Left lung (tissue), 10 donors: Measurements from ENCODE around the gene ATXN1. TPM values are rescaled to one million over a fixed set of nuclear protein-coding genes. Genes with fewer than 3 reads are reported as not detected.

Experiments used
- ATAC-seq: fragments of 200-7000 bp; cut with Tn5 transposase; one replicate; pipeline ENCODE4 v1.9.1; 2020; ENCODE audit warnings: moderate library complexity
- DNase-seq, 4 donors: peaks; one replicate each; pipeline ENCODE4 v3.0.0-alpha.2; 2013 to 2020
- H3K27ac ChIP-seq, 2 donors: fragments of 200-600 bp; sonication (generic) in 1 of 2; one replicate each; pipeline versions ENCODE4 v1.5.0 to v1.8.0; 2020 to 2021
- H3K27me3 ChIP-seq, 2 donors: fragments of 200-600 bp; sonication (generic) in 1 of 2; one replicate each; pipeline versions ENCODE4 v1.5.0 to v1.8.0; 2020 to 2021
- H3K36me3 ChIP-seq, 2 donors: fragments of 200-600 bp; sonication (generic) in 1 of 2; one replicate each; pipeline versions ENCODE4 v1.5.0 to v1.8.0; 2020 to 2021
- H3K4me1 ChIP-seq, 2 donors: fragments of 200-600 bp; one replicate each; pipeline ENCODE4 v1.8.0; 2021
- H3K4me3 ChIP-seq, 2 donors: fragments of 200-600 bp; sonication (generic) in 1 of 2; one replicate each; pipeline versions ENCODE4 v1.5.0 to v1.8.0; 2020 to 2021; ENCODE audit warnings: mild to moderate bottlenecking in 1 of 2
- H3K9me3 ChIP-seq, 2 donors: fragments of 200-600 bp; sonication (generic) in 1 of 2; one replicate each; pipeline versions ENCODE4 v1.5.0 to v1.8.0; 2020 to 2021
- intact Hi-C, 2 donors: fragments of 100-400 bp; cut with DNase I; formaldehyde crosslinking; loops; one replicate each; pipeline versions ENCODE4 v1.11.2 to v1.14.2; 2022
- polyA plus RNA-seq, 6 donors: library from polyadenylated mRNA; unstranded; fragments of 120-200 nt; gene quantifications; one replicate each; pipeline ENCODE4 v1.2.1, GENCODE V29; 2013; ENCODE audit not compliant: insufficient read length in 6 of 6
- total RNA-seq, 2 donors: library from RNA; stranded (reverse); fragmentation: NEBNext Ultra II Directional; extraction: Animal tissue kit (Norgen Biotek cat#: 25700); gene quantifications; one replicate each; pipeline ENCODE4 v1.2.1, GENCODE V29; 2021
- TF ChIP-seq, protein P1 (sequence below), 2 donors: fragments of 200-600 bp; sonication (generic) in 1 of 2; IDR thresholded peaks; one replicate each; pipeline versions ENCODE4 v1.5.0 to v1.8.0; 2021; ENCODE audit warnings: antibody characterized with exemption in 2 of 2
- donor health status: DM: no; HTN: yes; CAD: no.
- donor health status: DM: no; HTN: no; CAD: no.

ATXN1 gene
- total and polyA plus RNA-seq, 8 donors: 23.3 to 67.4 (median 27.3) TPM

DNA sequence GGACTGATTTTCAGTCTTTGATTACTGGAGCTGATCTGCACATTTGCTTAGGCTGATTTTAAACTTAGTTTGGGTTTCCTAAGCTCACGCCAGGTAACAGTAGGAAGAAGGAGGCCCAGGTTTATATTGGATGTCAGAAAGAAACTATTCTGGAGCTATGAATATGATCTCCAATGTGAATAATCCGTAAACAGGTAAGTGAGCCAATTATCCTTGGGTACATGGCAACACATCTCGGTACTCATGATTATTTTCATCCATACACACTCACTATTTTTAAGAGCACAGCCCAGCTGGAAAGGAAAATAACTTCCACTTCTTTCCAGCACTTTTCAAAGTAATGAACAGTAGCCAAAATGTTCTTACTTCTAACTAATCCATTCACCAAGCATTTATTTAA, 7.0 kb downstream of the ATXN1 start:
- Histone ChIP-seq H3K27ac (peak overlapping the region in 1 of 2 donors; percentile 19), H3K9me3 (no peaks in the 10 kb centered on the region), H3K27me3 (no peaks in the 10 kb centered on the region), H3K4me3 (no peak overlapping the region), H3K36me3 (peaks cover 0 to 6% of the 10 kb centered on the region in 2 donors), H3K4me1 (peaks cover 17 to 95% of the 10 kb centered on the region in 2 donors)
- intact Hi-C loops: no loop called here
- ATAC-seq (no peak), DNase-seq (no peak)
- TF ChIP-seq, protein P1, sequence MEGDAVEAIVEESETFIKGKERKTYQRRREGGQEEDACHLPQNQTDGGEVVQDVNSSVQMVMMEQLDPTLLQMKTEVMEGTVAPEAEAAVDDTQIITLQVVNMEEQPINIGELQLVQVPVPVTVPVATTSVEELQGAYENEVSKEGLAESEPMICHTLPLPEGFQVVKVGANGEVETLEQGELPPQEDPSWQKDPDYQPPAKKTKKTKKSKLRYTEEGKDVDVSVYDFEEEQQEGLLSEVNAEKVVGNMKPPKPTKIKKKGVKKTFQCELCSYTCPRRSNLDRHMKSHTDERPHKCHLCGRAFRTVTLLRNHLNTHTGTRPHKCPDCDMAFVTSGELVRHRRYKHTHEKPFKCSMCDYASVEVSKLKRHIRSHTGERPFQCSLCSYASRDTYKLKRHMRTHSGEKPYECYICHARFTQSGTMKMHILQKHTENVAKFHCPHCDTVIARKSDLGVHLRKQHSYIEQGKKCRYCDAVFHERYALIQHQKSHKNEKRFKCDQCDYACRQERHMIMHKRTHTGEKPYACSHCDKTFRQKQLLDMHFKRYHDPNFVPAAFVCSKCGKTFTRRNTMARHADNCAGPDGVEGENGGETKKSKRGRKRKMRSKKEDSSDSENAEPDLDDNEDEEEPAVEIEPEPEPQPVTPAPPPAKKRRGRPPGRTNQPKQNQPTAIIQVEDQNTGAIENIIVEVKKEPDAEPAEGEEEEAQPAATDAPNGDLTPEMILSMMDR (IDR thresholded peaks at IDR 0.05): no peak

DNA sequence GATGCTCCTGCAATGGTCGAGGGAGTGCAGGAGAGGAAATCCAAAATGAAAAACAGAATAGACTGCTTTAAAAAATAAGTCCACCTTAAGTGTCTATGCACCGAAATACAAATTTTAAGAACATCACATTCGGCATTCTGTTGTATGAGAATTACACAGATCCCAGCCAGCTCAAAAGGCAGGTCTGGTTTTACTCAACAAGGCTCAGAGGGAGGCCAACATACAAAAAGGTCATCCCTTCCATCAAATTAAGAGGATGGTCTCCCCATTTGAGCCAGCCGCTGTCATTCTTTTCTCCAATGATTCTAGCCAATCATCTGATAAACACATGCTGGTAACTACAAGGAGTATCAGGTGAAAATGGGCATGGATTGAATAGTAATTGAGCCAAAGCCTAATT, 7.9 kb downstream of the ATXN1 start:
- Histone ChIP-seq H3K4me3 (no peak overlapping the region), H3K4me1 (peaks cover 9 to 91% of the 10 kb centered on the region in 2 donors), H3K36me3 (peaks cover 0 to 8% of the 10 kb centered on the region in 2 donors), H3K27me3 (no peaks in the 10 kb centered on the region), H3K9me3 (no peaks in the 10 kb centered on the region), H3K27ac (peak overlapping the region in 1 of 2 donors; percentile 82)
- TF ChIP-seq, protein P1 (IDR thresholded peaks at IDR 0.05): no peak
- ATAC-seq (no peak), DNase-seq (no peak)
- intact Hi-C loops: no loop called here

DNA sequence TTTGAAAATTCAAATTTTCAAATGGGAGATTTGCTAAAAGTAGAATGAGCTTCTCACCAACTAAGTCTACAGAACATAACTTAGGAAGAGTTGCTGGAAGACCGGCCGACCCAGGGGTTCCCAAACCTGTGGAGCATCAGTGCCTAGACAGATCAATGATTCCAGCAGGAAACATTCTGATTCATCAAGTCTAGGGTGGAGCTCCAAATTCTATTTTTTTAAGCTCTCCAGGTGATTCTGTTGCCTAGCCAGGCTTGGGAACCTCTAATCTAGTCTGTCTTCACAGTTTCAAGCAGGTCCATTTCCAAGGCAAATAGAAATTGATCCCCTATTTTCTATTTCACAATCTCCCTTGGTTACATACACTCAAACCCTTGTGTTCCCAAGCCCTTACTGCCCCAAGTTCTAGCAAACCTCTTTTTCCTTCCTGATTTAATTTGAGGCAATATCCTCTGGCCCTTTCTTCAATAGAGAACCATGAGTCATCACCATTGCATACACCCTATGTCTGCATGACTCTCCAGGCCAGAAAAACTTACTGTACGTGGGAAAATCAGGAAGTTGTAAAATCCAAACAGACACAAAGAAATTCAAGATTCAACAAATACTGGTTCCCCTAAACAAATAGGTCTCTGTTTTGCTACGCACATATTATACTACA, 8.9 kb downstream of the ATXN1 start:
- ATAC-seq: peak; percentile 87
- Histone ChIP-seq H3K4me1 (peaks cover 8 to 91% of the 10 kb centered on the region in 2 donors), H3K4me3 (no peak overlapping the region), H3K27ac (peak overlapping the region; percentile 34 to 82), H3K36me3 (peaks cover 0 to 17% of the 10 kb centered on the region in 2 donors), H3K9me3 (no peaks in the 10 kb centered on the region), H3K27me3 (no peaks in the 10 kb centered on the region)
- TF ChIP-seq, protein P1 (IDR thresholded peaks at IDR 0.05): no peak
- intact Hi-C loops: no loop called here
- DNase-seq: peak in 1 of 4 donors; percentile 42

DNA sequence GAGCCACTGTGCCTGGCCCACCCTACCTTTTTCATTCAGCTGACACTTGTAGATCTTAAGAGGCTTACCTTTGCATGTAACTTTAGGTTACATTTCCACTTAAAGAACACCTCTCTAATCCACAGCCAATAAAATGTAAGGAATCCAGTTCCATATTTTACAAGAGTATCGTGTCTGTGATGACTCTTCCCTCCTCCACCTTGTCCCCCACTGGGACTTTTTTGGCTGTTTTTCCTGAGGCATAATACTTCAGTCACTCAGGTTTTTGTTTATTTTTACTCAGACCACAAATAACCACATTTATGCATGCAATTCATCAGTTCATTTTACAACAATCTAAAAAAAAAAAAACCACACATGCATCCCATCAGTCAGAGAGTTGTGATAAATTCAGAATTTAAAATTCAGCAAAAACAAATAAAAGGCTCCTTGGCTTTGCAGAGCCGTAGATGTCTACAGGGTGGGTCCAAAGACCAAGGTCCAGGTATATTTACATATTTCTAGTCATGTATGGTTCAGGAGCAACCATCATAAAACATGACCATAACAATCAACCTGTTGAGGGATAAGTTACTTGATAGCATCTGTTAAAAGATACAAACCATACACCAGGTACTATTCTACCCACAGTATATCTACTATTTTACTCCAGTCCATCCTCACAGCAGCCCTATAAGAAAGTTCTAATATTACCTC, 9.9 kb downstream of the ATXN1 start:
- Histone ChIP-seq H3K36me3 (peaks cover 0 to 17% of the 10 kb centered on the region in 2 donors), H3K4me3 (no peak overlapping the region), H3K4me1 (peaks cover 8 to 91% of the 10 kb centered on the region in 2 donors), H3K27me3 (no peaks in the 10 kb centered on the region), H3K27ac (peak overlapping the region in 1 of 2 donors; percentile 82), H3K9me3 (no peaks in the 10 kb centered on the region)
- intact Hi-C loops: no loop called here
- ATAC-seq: no peak
- DNase-seq: no peak
- TF ChIP-seq, protein P1 (IDR thresholded peaks at IDR 0.05): no peak

DNA sequence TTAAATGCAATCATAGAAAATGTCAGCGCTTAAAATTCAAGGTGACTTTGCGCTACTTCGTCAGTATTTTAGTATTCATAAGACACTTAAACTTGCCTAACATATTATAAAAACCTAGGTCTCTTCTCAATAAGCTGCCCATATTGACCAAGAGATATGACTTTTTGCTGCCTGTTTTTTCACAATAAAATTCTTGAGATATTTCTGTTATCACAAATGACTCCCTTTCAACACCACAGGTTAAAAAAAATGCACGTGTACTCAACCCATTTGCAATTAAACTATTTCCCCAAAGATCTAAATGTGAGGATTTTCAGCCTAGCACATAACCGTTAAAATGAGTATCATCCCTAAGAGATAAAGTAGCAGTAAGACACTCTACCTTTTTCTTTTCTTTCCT, 10.7 kb downstream of the ATXN1 start:
- H3K27ac ChIP-seq: no peak overlapping the region
- no peak overlapping the region for H3K4me3 ChIP-seq
- no peak for ATAC-seq
- peaks cover 8 to 87% of the 10 kb centered on the region in 2 donors for H3K4me1 ChIP-seq
- peaks cover 0 to 17% of the 10 kb centered on the region in 2 donors for H3K36me3 ChIP-seq
- intact Hi-C loops: no loop called here
- H3K9me3 ChIP-seq: no peaks in the 10 kb centered on the region
- TF ChIP-seq, protein P1 (IDR thresholded peaks at IDR 0.05): no peak
- no peak for DNase-seq
- no peaks in the 10 kb centered on the region for H3K27me3 ChIP-seq
